IMR-90 (cell line): ENCODE measurements around the gene COL4A1. TPM values are rescaled to one million over a fixed set of nuclear protein-coding genes. Genes with fewer than 3 reads are reported as not detected.

Experiments
- ATAC-seq: fragments of 200-7000 bp; cut with Tn5 transposase; 2 replicates; pipeline ENCODE4 v1.9.1; 2020; ENCODE audit warnings: low read depth, mild to moderate bottlenecking, moderate library complexity
- BruUV-seq: library from RNA; stranded (reverse); fragments of 400-500 nt; replicated peaks from 2 replicates; lab custom pipeline; 2021; lab: Mats Ljungman, UMichigan
- CTCF ChIA-PET: fragments of 300-600 bp; formaldehyde crosslinking; extraction: SDS; loops from one replicate; lab custom pipeline; 2021; ENCODE audit warnings: antibody characterized with exemption; lab: Yijun Ruan, JAX
- POLR2A ChIA-PET: fragments of 300-600 bp; sonication (Branson Sonifier 250); formaldehyde crosslinking; loops from one replicate; lab custom pipeline; 2022; ENCODE audit warnings: antibody characterized with exemption; ENCODE audit not compliant: unreplicated experiment; lab: Charles Lee
- DNase-seq: peaks from one replicate; pipeline ENCODE4 v3.0.0; 2013
- H2AFZ ChIP-seq: replicated peaks from 2 replicates; pipeline ENCODE3; 2013; ENCODE audit warnings: low read length, mild to moderate bottlenecking; ENCODE audit not compliant: poor library complexity
- H2AK5ac ChIP-seq: 2 replicates; pipeline ENCODE4 v1.6.1; 2013; ENCODE audit warnings: low read depth, low read length, inconsistent platforms
- H2AK9ac ChIP-seq: replicated peaks from 2 replicates; pipeline ENCODE3; 2013; ENCODE audit warnings: mild to moderate bottlenecking, low read depth, low read length, moderate library complexity; ENCODE audit not compliant: poor library complexity
- H2BK120ac ChIP-seq: 2 replicates; pipeline ENCODE4 v1.6.1; 2013; ENCODE audit warnings: low read depth, low read length, inconsistent platforms
- H2BK15ac ChIP-seq: 3 replicates; pipeline ENCODE4 v1.6.1; 2013; ENCODE audit warnings: low read depth, low read length, inconsistent platforms
- H2BK20ac ChIP-seq: 2 replicates; pipeline ENCODE4 v1.6.1; 2013; ENCODE audit warnings: low read depth, mild to moderate bottlenecking, inconsistent platforms, low read length, moderate library complexity
- H2BK5ac ChIP-seq: 2 replicates; pipeline ENCODE4 v1.6.1; 2013; ENCODE audit warnings: mild to moderate bottlenecking, low read depth, low read length, inconsistent platforms; ENCODE audit not compliant: poor library complexity, severe bottlenecking
- H3K14ac ChIP-seq: replicated peaks from 2 replicates; pipeline ENCODE4 v1.6.1; 2013; ENCODE audit warnings: low read depth, low read length, inconsistent platforms
- H3K18ac ChIP-seq: 2 replicates; pipeline ENCODE4 v1.6.1; 2013; ENCODE audit warnings: low read depth, low read length, control low read depth
- H3K23ac ChIP-seq: 2 replicates; pipeline ENCODE4 v1.6.1; 2013; ENCODE audit warnings: low read depth, low read length, inconsistent platforms
- H3K27ac ChIP-seq: 2 replicates; pipeline ENCODE4 v1.5.1; 2013; ENCODE audit warnings: mild to moderate bottlenecking, control low read depth, low read length; ENCODE audit not compliant: insufficient read depth
- H3K27me3 ChIP-seq: 2 replicates; pipeline ENCODE4 v1.6.1; 2013; ENCODE audit warnings: low read length; ENCODE audit not compliant: control insufficient read depth, insufficient read depth
- H3K36me3 ChIP-seq: 2 replicates; pipeline ENCODE4 v1.6.1; 2013; ENCODE audit warnings: low read length, mixed read lengths; ENCODE audit not compliant: control insufficient read depth, insufficient read depth
- H3K4ac ChIP-seq: 2 replicates; pipeline ENCODE4 v1.6.1; 2013; ENCODE audit warnings: low read depth, low read length, inconsistent platforms
- H3K4me1 ChIP-seq: 2 replicates; pipeline ENCODE4 v1.6.1; 2013; ENCODE audit warnings: low read length, mixed read lengths; ENCODE audit not compliant: control insufficient read depth, insufficient read depth
- H3K4me2 ChIP-seq: 2 replicates; pipeline ENCODE4 v1.6.1; 2013; ENCODE audit warnings: low read depth, mild to moderate bottlenecking, control low read depth, low read length, moderate library complexity
- H3K4me3 ChIP-seq: 2 replicates; pipeline ENCODE4 v1.5.1; 2013; ENCODE audit warnings: low read depth, mild to moderate bottlenecking, control low read depth, low read length, moderate library complexity; ENCODE audit not compliant: insufficient read depth
- H3K56ac ChIP-seq: 2 replicates; pipeline ENCODE4 v1.6.1; 2013; ENCODE audit warnings: low read length, inconsistent platforms; ENCODE audit not compliant: insufficient read depth; ENCODE audit errors: extremely low read depth
- H3K79me1 ChIP-seq, 2 experiments: 2 replicates each; pipeline ENCODE4 v1.6.1; 2013; ENCODE audit warnings: low read length in 2 of 2, inconsistent platforms in 1 of 2, low read depth in 1 of 2
- H3K9ac ChIP-seq: 2 replicates; pipeline ENCODE4 v1.6.1; 2013; ENCODE audit warnings: low read depth, low read length, control low read depth
- H3K9me1 ChIP-seq: 2 replicates; pipeline ENCODE4 v1.6.1; 2013; ENCODE audit warnings: low read length, inconsistent platforms; ENCODE audit not compliant: insufficient read depth
- H3K9me3 ChIP-seq: 2 replicates; pipeline ENCODE4 v1.6.1; 2013; ENCODE audit warnings: low read length; ENCODE audit not compliant: control insufficient read depth, insufficient read depth
- H4K20me1 ChIP-seq: 2 replicates; pipeline ENCODE4 v1.6.1; 2013; ENCODE audit warnings: low read length, inconsistent platforms; ENCODE audit not compliant: insufficient read depth
- H4K5ac ChIP-seq: 2 replicates; pipeline ENCODE4 v1.6.1; 2013; ENCODE audit warnings: mild to moderate bottlenecking, low read depth, low read length, control low read depth
- H4K8ac ChIP-seq, 2 experiments: 2 replicates each; pipeline ENCODE4 v1.6.1; 2013; ENCODE audit warnings: low read depth in 2 of 2, low read length in 2 of 2, control low read depth in 1 of 2, inconsistent platforms in 1 of 2
- H4K91ac ChIP-seq: 2 replicates; pipeline ENCODE4 v1.6.1; 2013; ENCODE audit warnings: low read depth, low read length, inconsistent platforms; ENCODE audit not compliant: insufficient read depth
- BHLHE40 ChIP-seq: fragments of 150-350 bp; IDR thresholded peaks from 2 replicates; pipeline ENCODE4 v1.6.1; 2016; ENCODE audit warnings: mild to moderate bottlenecking, low read depth, low read length
- CEBPB ChIP-seq: IDR thresholded peaks from 2 replicates; pipeline ENCODE4 v1.6.1; 2012; ENCODE audit warnings: low read depth, low read length, improper control_type of control experiment
- CHD1 ChIP-seq: IDR thresholded peaks from 2 replicates; pipeline ENCODE4 v1.6.1; 2012; ENCODE audit warnings: low read depth, low read length, improper control_type of control experiment
- FOS ChIP-seq: fragments of 150-350 bp; IDR thresholded peaks from 2 replicates; pipeline ENCODE4 v1.6.1; 2016; ENCODE audit warnings: low read depth, low read length
- MAZ ChIP-seq: IDR thresholded peaks from 2 replicates; pipeline ENCODE4 v1.6.1; 2012; ENCODE audit warnings: low read depth, mild to moderate bottlenecking, low read length, improper control_type of control experiment, moderate library complexity, borderline replicate concordance
- MXI1 ChIP-seq: IDR thresholded peaks from 2 replicates; pipeline ENCODE4 v1.6.1; 2012; ENCODE audit warnings: low read depth, mild to moderate bottlenecking, low read length, moderate library complexity, borderline replicate concordance
- NFE2L2 ChIP-seq: fragments of 150-350 bp; IDR thresholded peaks from 2 replicates; pipeline ENCODE4 v1.6.1; 2016; ENCODE audit warnings: low read depth, mild to moderate bottlenecking, low read length
- POLR2A ChIP-seq: IDR thresholded peaks from 2 replicates; pipeline ENCODE4 v1.6.1; 2012; ENCODE audit warnings: mild to moderate bottlenecking, low read depth, low read length
- RAD21 ChIP-seq: IDR thresholded peaks from 2 replicates; pipeline ENCODE4 v1.6.1; 2012; ENCODE audit warnings: low read length, improper control_type of control experiment
- RCOR1 ChIP-seq: IDR thresholded peaks from 2 replicates; pipeline ENCODE4 v1.6.1; 2012; ENCODE audit warnings: mild to moderate bottlenecking, low read length, improper control_type of control experiment; ENCODE audit not compliant: insufficient replicate concordance
- RFX5 ChIP-seq: IDR thresholded peaks from 2 replicates; pipeline ENCODE4 v1.8.0; 2012; ENCODE audit warnings: low read depth, mild to moderate bottlenecking, low read length, moderate library complexity
- SMC3 ChIP-seq: fragments of 150-350 bp; IDR thresholded peaks from 2 replicates; pipeline ENCODE4 v1.6.1; 2016; ENCODE audit warnings: low read depth, mild to moderate bottlenecking, antibody characterized with exemption, low read length, moderate library complexity
- WGBS, 2 experiments: methylation state at CpG; one replicate each; pipeline versions ENCODE4 v1.1.5 to v1.1.7; 2013; ENCODE audit warnings: missing lambda C conversion rate in 2 of 2; ENCODE audit not compliant: insufficient read length in 1 of 2; ENCODE audit errors: extremely low coverage in 2 of 2; 5-methylcytosine and 5-hydroxymethylcytosine counted together
- dilution Hi-C: fragments of 300-500 bp; cut with HindIII; formaldehyde crosslinking; loops from one replicate; pipeline ENCODE4 v1.14.3; 2018; ENCODE audit warnings: low sequenced_read_pairs; ENCODE audit not compliant: unreplicated experiment
- in situ Hi-C: fragments of 300-500 bp; cut with MboI; formaldehyde crosslinking; loops from 3 replicates; pipeline ENCODE4 v1.14.3; 2019; ENCODE audit warnings: low sequenced_read_pairs, inconsistent platforms, mixed read lengths
- intact Hi-C: fragments of 100-400 bp; cut with micrococcal nuclease; formaldehyde crosslinking; loops from 2 replicates; pipeline ENCODE4 v1.10.0; 2022
- polyA plus RNA-seq, 3 experiments: library from polyadenylated mRNA; depleted of rRNA; stranded (reverse); fragments of >200 nt; gene quantifications; 2 replicates each; pipeline ENCODE4 v1.2.3, GENCODE V29; 2012; ENCODE audit warnings: low replicate concordance in 1 of 3
- total RNA-seq: library from RNA; depleted of rRNA; stranded (reverse); fragments of >200 nt; gene quantifications from 2 replicates; pipeline ENCODE4 v1.2.3, GENCODE V29; 2012
- TF ChIP-seq, protein P1 (sequence below): conservative IDR thresholded peaks from 2 replicates; pipeline ENCODE4 v1.5.1; 2012; ENCODE audit warnings: mild to moderate bottlenecking, low read depth, low read length, improper control_type of control experiment
- TF ChIP-seq, protein P2 (sequence below): fragments of 150-350 bp; IDR thresholded peaks from 2 replicates; pipeline ENCODE4 v1.6.1; 2017; ENCODE audit warnings: mild to moderate bottlenecking, antibody characterized with exemption, low read length, low read depth
- TF ChIP-seq, protein P3 (sequence below): fragments of 150-350 bp; IDR thresholded peaks from 2 replicates; pipeline ENCODE4 v1.6.1; 2016; ENCODE audit warnings: low read depth, mild to moderate bottlenecking, low read length, moderate library complexity, borderline replicate concordance

Gene COL4A1
- total and polyA plus RNA-seq, 2 of the 4 experiments (the other 2 are of a cell fraction): 230 to 337 TPM

DNA sequence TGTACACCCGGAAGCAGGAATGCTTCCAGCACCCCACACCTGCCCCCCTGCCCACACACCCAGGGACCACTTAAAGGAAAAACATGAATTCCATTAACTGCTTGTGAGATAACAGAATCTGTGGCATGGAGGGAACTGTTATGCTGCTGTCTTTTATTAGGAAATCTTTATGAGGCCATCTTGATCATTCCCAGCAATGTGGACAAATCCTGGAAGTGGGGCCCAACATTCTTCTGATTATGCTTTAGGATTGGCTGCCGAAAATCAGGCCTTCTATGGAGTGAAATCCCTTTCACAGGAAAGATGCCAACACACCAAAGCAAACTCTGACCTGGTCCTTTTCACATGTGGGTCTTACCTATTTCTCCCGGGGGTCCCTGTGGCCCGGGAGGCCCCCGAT, 114.5 kb downstream of the COL4A1 start:
- no peak for DNase-seq
- Histone ChIP-seq H3K9me3 (no peaks in the 10 kb centered on the region), H4K20me1 (peaks cover 14% of the 10 kb centered on the region; the same call in 1 of the 2 replicates), H4K5ac (no peak overlapping the region), H3K36me3 (peaks cover 59% of the 10 kb centered on the region), H3K27me3 (no peaks in the 10 kb centered on the region), H3K4me3 (no peak overlapping the region), H4K8ac (no peak overlapping the region), H3K4me2 (no peak overlapping the region), H3K9me1 (peaks cover 39% of the 10 kb centered on the region), H3K79me1 (peaks cover 11 to 59% of the 10 kb centered on the region in 2 experiments; a peak in 3 of 4 replicates), H2BK20ac (no peak overlapping the region), H3K27ac (no peak overlapping the region), H2AFZ (no peak overlapping the region), H2BK120ac (no peak overlapping the region), H3K4ac (no peak overlapping the region), H4K91ac (no peak overlapping the region), H2BK5ac (no peak overlapping the region), H2AK9ac (no peak overlapping the region), H2BK15ac (no peak overlapping the region), H3K9ac (no peak overlapping the region), H3K14ac (no peak overlapping the region), H3K23ac (no peak overlapping the region), H3K56ac (no peak overlapping the region), H2AK5ac (no peak overlapping the region), H3K4me1 (peaks cover 32% of the 10 kb centered on the region), H3K18ac (no peak overlapping the region)
- in situ Hi-C loops: no loop called here
- ChIA-PET POLR2A (no interaction called here), CTCF (no interaction called here)
- no TSS peak for BruUV-seq
- intact Hi-C loops: no loop called here
- 100% methylated on average over 2 of the region's 5 CpGs; no CpG with 5 or more reads in 1 of the 2 experiments for WGBS, 2 experiments
- no peak for TF ChIP-seq CEBPB
- TF ChIP-seq, protein P1, sequence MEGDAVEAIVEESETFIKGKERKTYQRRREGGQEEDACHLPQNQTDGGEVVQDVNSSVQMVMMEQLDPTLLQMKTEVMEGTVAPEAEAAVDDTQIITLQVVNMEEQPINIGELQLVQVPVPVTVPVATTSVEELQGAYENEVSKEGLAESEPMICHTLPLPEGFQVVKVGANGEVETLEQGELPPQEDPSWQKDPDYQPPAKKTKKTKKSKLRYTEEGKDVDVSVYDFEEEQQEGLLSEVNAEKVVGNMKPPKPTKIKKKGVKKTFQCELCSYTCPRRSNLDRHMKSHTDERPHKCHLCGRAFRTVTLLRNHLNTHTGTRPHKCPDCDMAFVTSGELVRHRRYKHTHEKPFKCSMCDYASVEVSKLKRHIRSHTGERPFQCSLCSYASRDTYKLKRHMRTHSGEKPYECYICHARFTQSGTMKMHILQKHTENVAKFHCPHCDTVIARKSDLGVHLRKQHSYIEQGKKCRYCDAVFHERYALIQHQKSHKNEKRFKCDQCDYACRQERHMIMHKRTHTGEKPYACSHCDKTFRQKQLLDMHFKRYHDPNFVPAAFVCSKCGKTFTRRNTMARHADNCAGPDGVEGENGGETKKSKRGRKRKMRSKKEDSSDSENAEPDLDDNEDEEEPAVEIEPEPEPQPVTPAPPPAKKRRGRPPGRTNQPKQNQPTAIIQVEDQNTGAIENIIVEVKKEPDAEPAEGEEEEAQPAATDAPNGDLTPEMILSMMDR: no peak
- TF ChIP-seq RFX5: no peak
- no peak for TF ChIP-seq RAD21
- TF ChIP-seq MXI1: no peak
- TF ChIP-seq RCOR1: no peak
- no peak for TF ChIP-seq BHLHE40
- TF ChIP-seq FOS: no peak
- TF ChIP-seq NFE2L2: no peak
- no peak for TF ChIP-seq SMC3
- TF ChIP-seq CHD1: no peak
- no peak for TF ChIP-seq POLR2A
- TF ChIP-seq MAZ: no peak
- TF ChIP-seq, protein P2, sequence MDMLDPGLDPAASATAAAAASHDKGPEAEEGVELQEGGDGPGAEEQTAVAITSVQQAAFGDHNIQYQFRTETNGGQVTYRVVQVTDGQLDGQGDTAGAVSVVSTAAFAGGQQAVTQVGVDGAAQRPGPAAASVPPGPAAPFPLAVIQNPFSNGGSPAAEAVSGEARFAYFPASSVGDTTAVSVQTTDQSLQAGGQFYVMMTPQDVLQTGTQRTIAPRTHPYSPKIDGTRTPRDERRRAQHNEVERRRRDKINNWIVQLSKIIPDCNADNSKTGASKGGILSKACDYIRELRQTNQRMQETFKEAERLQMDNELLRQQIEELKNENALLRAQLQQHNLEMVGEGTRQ: no peak
- TF ChIP-seq, protein P3, sequence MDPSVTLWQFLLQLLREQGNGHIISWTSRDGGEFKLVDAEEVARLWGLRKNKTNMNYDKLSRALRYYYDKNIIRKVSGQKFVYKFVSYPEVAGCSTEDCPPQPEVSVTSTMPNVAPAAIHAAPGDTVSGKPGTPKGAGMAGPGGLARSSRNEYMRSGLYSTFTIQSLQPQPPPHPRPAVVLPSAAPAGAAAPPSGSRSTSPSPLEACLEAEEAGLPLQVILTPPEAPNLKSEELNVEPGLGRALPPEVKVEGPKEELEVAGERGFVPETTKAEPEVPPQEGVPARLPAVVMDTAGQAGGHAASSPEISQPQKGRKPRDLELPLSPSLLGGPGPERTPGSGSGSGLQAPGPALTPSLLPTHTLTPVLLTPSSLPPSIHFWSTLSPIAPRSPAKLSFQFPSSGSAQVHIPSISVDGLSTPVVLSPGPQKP: no peak
- ATAC-seq: no peak
- dilution Hi-C loops: no loop called here
